Neural cell (in vitro differentiated cells): ENCODE measurements around the gene PTX4. TPM values are rescaled to one million over a fixed set of nuclear protein-coding genes. Genes with fewer than 3 reads are reported as not detected.

Experiments used
- H2AFZ ChIP-seq: fragments of 200-600, 300-800 bp; sonication (generic), shearing (Covaris generic); 2 replicates; pipeline ENCODE4 v1.6.0; 2014; ENCODE audit warnings: low read depth, mild to moderate bottlenecking, antibody characterized with exemption, low read length, moderate library complexity
- H3F3A ChIP-seq: fragments of 200-600 bp; shearing (Covaris generic); 2 replicates; pipeline ENCODE4 v1.6.1; 2016; ENCODE audit warnings: mild to moderate bottlenecking, moderate library complexity, mixed read lengths, antibody characterized with exemption, low read length; ENCODE audit not compliant: insufficient read depth, poor library complexity, severe bottlenecking
- H3K27ac ChIP-seq: fragments of 200-600, 300-800 bp; sonication (generic), shearing (Covaris generic); 2 replicates; pipeline ENCODE4 v1.5.1; 2014; ENCODE audit warnings: mild to moderate bottlenecking, low read length, moderate library complexity
- H3K27me3 ChIP-seq: fragments of 300-800, 200-600 bp; sonication (generic), shearing (Covaris generic); 2 replicates; pipeline ENCODE4 v1.6.0; 2014; ENCODE audit warnings: mild to moderate bottlenecking, low read depth, low read length, moderate library complexity; ENCODE audit not compliant: insufficient read depth
- H3K36me3 ChIP-seq: fragments of 300-800, 200-600 bp; sonication (generic), shearing (Covaris generic); 2 replicates; pipeline ENCODE4 v1.5.1; 2014; ENCODE audit warnings: mild to moderate bottlenecking, antibody characterized with exemption, low read length, moderate library complexity; ENCODE audit not compliant: insufficient read depth
- H3K4me2 ChIP-seq: fragments of 300-800, 200-600 bp; sonication (generic), shearing (Covaris generic); 2 replicates; pipeline ENCODE4 v1.6.0; 2014; ENCODE audit warnings: mild to moderate bottlenecking, low read length
- H3K4me3 ChIP-seq: fragments of 300-800, 200-600 bp; sonication (generic), shearing (Covaris generic); 2 replicates; pipeline ENCODE4 v1.5.1; 2014; ENCODE audit warnings: mild to moderate bottlenecking, low read length, moderate library complexity
- H3K79me2 ChIP-seq: fragments of 200-600 bp; shearing (Covaris generic); replicated peaks from 2 replicates; pipeline ENCODE4 v1.6.0; 2014; ENCODE audit warnings: mild to moderate bottlenecking, low read length, moderate library complexity; ENCODE audit not compliant: insufficient read depth
- H3K9ac ChIP-seq: fragments of 300-800, 200-600 bp; sonication (generic), shearing (Covaris generic); 2 replicates; pipeline ENCODE4 v1.6.1; 2016; ENCODE audit warnings: mild to moderate bottlenecking, low read length, mixed read lengths
- H3K9me2 ChIP-seq: fragments of 200-600 bp; shearing (Covaris generic); 2 replicates; pipeline ENCODE4 v1.6.1; 2016; ENCODE audit warnings: mild to moderate bottlenecking, low read length, mixed read lengths; ENCODE audit not compliant: insufficient read depth
- H3K9me3 ChIP-seq: fragments of 200-600, 300-800 bp; sonication (generic), shearing (Covaris generic); 2 replicates; pipeline ENCODE4 v1.6.1; 2016; ENCODE audit warnings: mild to moderate bottlenecking, mixed run types, low read length, moderate library complexity, mixed read lengths
- H4K20me1 ChIP-seq: fragments of 200-600 bp; shearing (Covaris generic); 2 replicates; pipeline ENCODE4 v1.6.1; 2016; ENCODE audit warnings: mild to moderate bottlenecking, mixed run types; ENCODE audit not compliant: insufficient read depth
- CTCF ChIP-seq: fragments of 450-650 bp; IDR thresholded peaks from 2 replicates; pipeline ENCODE4 v1.5.1; 2014; ENCODE audit warnings: antibody characterized with exemption, mild to moderate bottlenecking, moderate library complexity; ENCODE audit not compliant: poor library complexity, severe bottlenecking
- EP300 ChIP-seq: fragments of 450-650 bp; conservative IDR thresholded peaks from 2 replicates; pipeline ENCODE4 v1.6.1; 2014; ENCODE audit warnings: antibody characterized with exemption, mild to moderate bottlenecking, moderate library complexity; ENCODE audit not compliant: poor library complexity, severe bottlenecking
- EZH2 ChIP-seq: fragments of 200-600, 300-800 bp; shearing (Covaris generic), sonication (generic); IDR thresholded peaks from 2 replicates; pipeline ENCODE4 v1.6.1; 2014; ENCODE audit warnings: antibody characterized with exemption, low read length, borderline replicate concordance, mild to moderate bottlenecking; ENCODE audit not compliant: insufficient read depth, poor library complexity, severe bottlenecking
- POLR2AphosphoS5 ChIP-seq: IDR thresholded peaks from 2 replicates; pipeline ENCODE4 v1.6.1; 2012
- RAD21 ChIP-seq: fragments of 450-650 bp; conservative IDR thresholded peaks from 2 replicates; pipeline ENCODE4 v1.6.1; 2014; ENCODE audit warnings: antibody characterized with exemption, mild to moderate bottlenecking, moderate library complexity
- SMC3 ChIP-seq: fragments of 450-650 bp; conservative IDR thresholded peaks from 2 replicates; pipeline ENCODE4 v1.6.1; 2014; ENCODE audit warnings: antibody characterized with exemption, mild to moderate bottlenecking, moderate library complexity; ENCODE audit not compliant: poor library complexity
- TAF1 ChIP-seq: IDR thresholded peaks from 2 replicates; pipeline ENCODE4 v1.6.1; 2012; ENCODE audit warnings: low read depth
- polyA plus RNA-seq: library from polyadenylated mRNA; depleted of rRNA; stranded (reverse); fragments of >200 nt; gene quantifications from 2 replicates; pipeline ENCODE4 v1.2.3, GENCODE V29; 2014
- TF ChIP-seq, protein P1 (sequence below): IDR thresholded peaks from 2 replicates; pipeline ENCODE4 v1.6.1; 2012; ENCODE audit warnings: borderline replicate concordance

The PTX4 gene
- polyA plus RNA-seq, 1 donor from 2014 or later = not detected

GRCh38 chr16:1468426-1468810, 20.3 kb downstream of the PTX4 start:
- Histone ChIP-seq H2AFZ (no peak overlapping the region), H4K20me1 (no peaks in the 10 kb centered on the region), H3K4me3 (no peak overlapping the region), H3K27ac (no peak overlapping the region), H3F3A (no peaks in the 10 kb centered on the region), H3K9me3 (no peaks in the 10 kb centered on the region), H3K9me2 (no peaks in the 10 kb centered on the region), H3K27me3 (no peaks in the 10 kb centered on the region), H3K79me2 (peaks cover 7% of the 10 kb centered on the region), H3K36me3 (no peaks in the 10 kb centered on the region), H3K4me2 (no peak overlapping the region), H3K9ac (no peak overlapping the region)
- no peak for TF ChIP-seq TAF1

GRCh38 chr16:1466968-1467521, 21.7 kb downstream of the PTX4 start:
- TF ChIP-seq EP300 = no peak
- no peak for TF ChIP-seq RAD21
- no peak for TF ChIP-seq EZH2
- no peak for TF ChIP-seq CTCF
- Histone ChIP-seq H3F3A (no peaks in the 10 kb centered on the region), H2AFZ (no peak overlapping the region), H3K4me3 (no peak overlapping the region), H4K20me1 (no peaks in the 10 kb centered on the region), H3K9me3 (no peaks in the 10 kb centered on the region), H3K36me3 (no peaks in the 10 kb centered on the region), H3K27ac (no peak overlapping the region), H3K9me2 (no peaks in the 10 kb centered on the region), H3K79me2 (no peaks in the 10 kb centered on the region), H3K4me2 (no peak overlapping the region), H3K9ac (no peak overlapping the region), H3K27me3 (no peaks in the 10 kb centered on the region)

DNA sequence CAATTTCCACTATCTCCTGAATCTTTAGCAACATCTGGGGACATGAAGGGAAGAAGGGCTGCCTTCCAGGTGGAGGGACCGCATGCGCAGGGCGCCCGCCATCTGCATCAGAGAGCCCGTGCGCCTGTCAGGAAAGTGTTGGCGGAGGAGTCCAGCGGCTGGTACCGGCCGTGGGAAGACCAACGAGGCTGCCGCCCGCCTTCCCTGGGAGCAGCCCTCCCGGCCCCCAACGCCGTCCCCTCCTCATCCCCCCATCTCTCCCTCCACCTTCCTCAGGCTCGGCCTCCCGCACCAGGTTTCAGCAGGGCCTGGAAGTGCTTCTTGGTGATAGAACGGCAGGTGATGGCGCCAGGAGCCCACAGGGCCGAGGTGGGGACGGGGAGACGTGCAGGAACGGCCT, 22.7 kb downstream of the PTX4 start:
- H4K20me1 ChIP-seq = no peaks in the 10 kb centered on the region
- no peaks in the 10 kb centered on the region for H3K9me3 ChIP-seq
- no peak overlapping the region for H2AFZ ChIP-seq
- H3K27me3 ChIP-seq = no peaks in the 10 kb centered on the region
- H3K79me2 ChIP-seq = no peaks in the 10 kb centered on the region
- no peaks in the 10 kb centered on the region for H3K36me3 ChIP-seq
- H3K4me3 ChIP-seq = no peak overlapping the region
- no peak overlapping the region for H3K9ac ChIP-seq
- H3K27ac ChIP-seq = no peak overlapping the region
- H3K4me2 ChIP-seq = no peak overlapping the region
- no peak for TF ChIP-seq SMC3
- TF ChIP-seq POLR2AphosphoS5 = no peak
- TF ChIP-seq, protein P1, sequence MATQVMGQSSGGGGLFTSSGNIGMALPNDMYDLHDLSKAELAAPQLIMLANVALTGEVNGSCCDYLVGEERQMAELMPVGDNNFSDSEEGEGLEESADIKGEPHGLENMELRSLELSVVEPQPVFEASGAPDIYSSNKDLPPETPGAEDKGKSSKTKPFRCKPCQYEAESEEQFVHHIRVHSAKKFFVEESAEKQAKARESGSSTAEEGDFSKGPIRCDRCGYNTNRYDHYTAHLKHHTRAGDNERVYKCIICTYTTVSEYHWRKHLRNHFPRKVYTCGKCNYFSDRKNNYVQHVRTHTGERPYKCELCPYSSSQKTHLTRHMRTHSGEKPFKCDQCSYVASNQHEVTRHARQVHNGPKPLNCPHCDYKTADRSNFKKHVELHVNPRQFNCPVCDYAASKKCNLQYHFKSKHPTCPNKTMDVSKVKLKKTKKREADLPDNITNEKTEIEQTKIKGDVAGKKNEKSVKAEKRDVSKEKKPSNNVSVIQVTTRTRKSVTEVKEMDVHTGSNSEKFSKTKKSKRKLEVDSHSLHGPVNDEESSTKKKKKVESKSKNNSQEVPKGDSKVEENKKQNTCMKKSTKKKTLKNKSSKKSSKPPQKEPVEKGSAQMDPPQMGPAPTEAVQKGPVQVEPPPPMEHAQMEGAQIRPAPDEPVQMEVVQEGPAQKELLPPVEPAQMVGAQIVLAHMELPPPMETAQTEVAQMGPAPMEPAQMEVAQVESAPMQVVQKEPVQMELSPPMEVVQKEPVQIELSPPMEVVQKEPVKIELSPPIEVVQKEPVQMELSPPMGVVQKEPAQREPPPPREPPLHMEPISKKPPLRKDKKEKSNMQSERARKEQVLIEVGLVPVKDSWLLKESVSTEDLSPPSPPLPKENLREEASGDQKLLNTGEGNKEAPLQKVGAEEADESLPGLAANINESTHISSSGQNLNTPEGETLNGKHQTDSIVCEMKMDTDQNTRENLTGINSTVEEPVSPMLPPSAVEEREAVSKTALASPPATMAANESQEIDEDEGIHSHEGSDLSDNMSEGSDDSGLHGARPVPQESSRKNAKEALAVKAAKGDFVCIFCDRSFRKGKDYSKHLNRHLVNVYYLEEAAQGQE = no peak
- TF ChIP-seq EP300 = no peak
- TF ChIP-seq EZH2 = no peak
- no peak for TF ChIP-seq CTCF
- TF ChIP-seq TAF1 = no peak
- H3K9me2 ChIP-seq = no peaks in the 10 kb centered on the region
- H3F3A ChIP-seq = no peaks in the 10 kb centered on the region
